GM12878 (cell line): ENCODE data around the gene BCL2.

Source experiments
- RAD51 ChIP-seq: fragments of 450-650 bp; IDR thresholded peaks from 2 replicates; pipeline ENCODE4 v1.6.1; 2016; ENCODE audit warnings: moderate library complexity, mild to moderate bottlenecking, inconsistent platforms
- REST ChIP-seq: IDR thresholded peaks from 2 replicates; pipeline ENCODE4 v1.6.1; 2012; ENCODE audit warnings: mild to moderate bottlenecking, low read depth, low read length
- TAF1 ChIP-seq: IDR thresholded peaks from 2 replicates; pipeline ENCODE4 v1.6.1; 2011; ENCODE audit warnings: mild to moderate bottlenecking, low read depth, low read length, borderline replicate concordance

- TF ChIP-seq RAD51 (no peak), TAF1 (no peak), REST (no peak)
These were observed 186.8 kb downstream of the BCL2 start for GRCh38 chr18:63132819-63133200.
